Astrocyte (in vitro differentiated cells and primary cell): Measurements from ENCODE around the gene PKD1L1. TPM values are rescaled to one million over a fixed set of nuclear protein-coding genes. Genes with fewer than 3 reads are reported as not detected.

ENCODE experiments used
- DNase-seq: peaks from one replicate; pipeline ENCODE4 v3.0.0-alpha.2; 2010; ENCODE audit warnings: low read depth
- FAIRE-seq: peaks from 2 replicates; lab custom pipeline; 2011; peaks lifted over from hg19 to GRCh38; lab: Jason Lieb, UNC
- H2AFZ ChIP-seq: 2 replicates; pipeline ENCODE4 v1.6.0; 2012; ENCODE audit warnings: low read depth, low read length, inconsistent platforms
- H3K27ac ChIP-seq: 2 replicates; pipeline ENCODE4 v1.5.1; 2011; ENCODE audit warnings: low read depth, low read length, inconsistent platforms
- H3K27me3 ChIP-seq: 2 replicates; pipeline ENCODE4 v1.6.0; 2011; ENCODE audit warnings: low read length, inconsistent platforms; ENCODE audit not compliant: insufficient read depth
- H3K36me3 ChIP-seq: 2 replicates; pipeline ENCODE4 v1.5.1; 2011; ENCODE audit warnings: low read length, inconsistent platforms; ENCODE audit not compliant: insufficient read depth
- H3K4me1 ChIP-seq: 2 replicates; pipeline ENCODE4 v1.5.1; 2011; ENCODE audit warnings: low read length, inconsistent platforms; ENCODE audit not compliant: insufficient read depth
- H3K4me2 ChIP-seq: 2 replicates; pipeline ENCODE4 v1.6.0; 2012; ENCODE audit warnings: low read length, inconsistent platforms
- H3K4me3 ChIP-seq: 2 replicates; pipeline ENCODE4 v1.5.1; 2011; ENCODE audit warnings: low read depth, mild to moderate bottlenecking, low read length, inconsistent platforms; ENCODE audit not compliant: insufficient read depth
- H3K79me2 ChIP-seq: 2 replicates; pipeline ENCODE4 v1.6.0; 2012; ENCODE audit warnings: mild to moderate bottlenecking, low read length, inconsistent platforms; ENCODE audit not compliant: insufficient read depth
- H3K9ac ChIP-seq: 2 replicates; pipeline ENCODE4 v1.6.0; 2012; ENCODE audit warnings: mild to moderate bottlenecking, low read length, inconsistent platforms
- H3K9me3 ChIP-seq: 2 replicates; pipeline ENCODE4 v1.5.1; 2012; ENCODE audit warnings: low read depth, mild to moderate bottlenecking, low read length, inconsistent platforms; ENCODE audit not compliant: insufficient read depth
- H4K20me1 ChIP-seq: 2 replicates; pipeline ENCODE4 v1.6.0; 2012; ENCODE audit warnings: low read length, inconsistent platforms; ENCODE audit not compliant: insufficient read depth
- H3K27ac Mint-ChIP-seq: one replicate; pipeline ENCODE4 v1.8.0; 2021; ENCODE audit warnings: mild to moderate bottlenecking, mixed read lengths; ENCODE audit not compliant: unreplicated experiment
- H3K27me3 Mint-ChIP-seq: one replicate; pipeline ENCODE4 v1.8.0; 2021; ENCODE audit warnings: low read depth, mixed read lengths; ENCODE audit not compliant: unreplicated experiment
- H3K36me3 Mint-ChIP-seq: one replicate; pipeline ENCODE4 v1.8.0; 2021; ENCODE audit warnings: low read depth, mixed read lengths; ENCODE audit not compliant: unreplicated experiment
- H3K4me1 Mint-ChIP-seq: one replicate; pipeline ENCODE4 v1.8.0; 2021; ENCODE audit warnings: low read depth, mixed read lengths; ENCODE audit not compliant: unreplicated experiment
- H3K4me3 Mint-ChIP-seq: one replicate; pipeline ENCODE4 v1.8.0; 2021; ENCODE audit warnings: mild to moderate bottlenecking, moderate library complexity, mixed read lengths; ENCODE audit not compliant: unreplicated experiment
- H3K9me3 Mint-ChIP-seq: one replicate; pipeline ENCODE4 v1.8.0; 2021; ENCODE audit warnings: mild to moderate bottlenecking, mixed read lengths; ENCODE audit not compliant: unreplicated experiment
- EZH2 ChIP-seq: IDR thresholded peaks from 2 replicates; pipeline ENCODE4 v1.6.1; 2012; ENCODE audit warnings: mild to moderate bottlenecking, low read length, inconsistent platforms; ENCODE audit not compliant: insufficient read depth
- total RNA-seq: library from RNA; stranded (reverse); gene quantifications from 2 replicates; pipeline ENCODE4 v1.2.1, GENCODE V29; 2021
- TF ChIP-seq, protein P1 (sequence below): IDR thresholded peaks from 2 replicates; pipeline ENCODE4 v1.5.1; 2011; ENCODE audit warnings: low read depth, mild to moderate bottlenecking, inconsistent platforms, low read length, moderate library complexity; ENCODE audit not compliant: insufficient read depth

Gene PKD1L1
- total RNA-seq, 1 donor from 2014 or later: 0.39 TPM

- FAIRE-seq: no peak
- no peak overlapping the region for H3K4me3 ChIP-seq
These were observed 209.6 kb downstream of the PKD1L1 start for GRCh38 chr7:47738563-47739166.

GRCh38 chr7:47737601-47738000 is 210.7 kb downstream of the PKD1L1 start:
- no peak overlapping the region for H3K27ac ChIP-seq
- H4K20me1 ChIP-seq: no peaks in the 10 kb centered on the region
- Mint-ChIP-seq H3K4me3 (no peak overlapping the region), H3K9me3 (no peaks in the 10 kb centered on the region), H3K4me1 (peaks cover 11% of the 10 kb centered on the region), H3K27me3 (peaks cover 12% of the 10 kb centered on the region), H3K36me3 (no peaks in the 10 kb centered on the region), H3K27ac (no peak overlapping the region)
- H3K4me2 ChIP-seq: no peak overlapping the region
- no peaks in the 10 kb centered on the region for H3K4me1 ChIP-seq
- DNase-seq (no peak), FAIRE-seq (no peak)
- no peaks in the 10 kb centered on the region for H3K36me3 ChIP-seq
- no peak overlapping the region for H3K4me3 ChIP-seq
- H3K27me3 ChIP-seq: no peaks in the 10 kb centered on the region
- no peak overlapping the region for H3K9ac ChIP-seq
- H3K79me2 ChIP-seq: no peaks in the 10 kb centered on the region
- H2AFZ ChIP-seq: no peak overlapping the region
- TF ChIP-seq, protein P1, sequence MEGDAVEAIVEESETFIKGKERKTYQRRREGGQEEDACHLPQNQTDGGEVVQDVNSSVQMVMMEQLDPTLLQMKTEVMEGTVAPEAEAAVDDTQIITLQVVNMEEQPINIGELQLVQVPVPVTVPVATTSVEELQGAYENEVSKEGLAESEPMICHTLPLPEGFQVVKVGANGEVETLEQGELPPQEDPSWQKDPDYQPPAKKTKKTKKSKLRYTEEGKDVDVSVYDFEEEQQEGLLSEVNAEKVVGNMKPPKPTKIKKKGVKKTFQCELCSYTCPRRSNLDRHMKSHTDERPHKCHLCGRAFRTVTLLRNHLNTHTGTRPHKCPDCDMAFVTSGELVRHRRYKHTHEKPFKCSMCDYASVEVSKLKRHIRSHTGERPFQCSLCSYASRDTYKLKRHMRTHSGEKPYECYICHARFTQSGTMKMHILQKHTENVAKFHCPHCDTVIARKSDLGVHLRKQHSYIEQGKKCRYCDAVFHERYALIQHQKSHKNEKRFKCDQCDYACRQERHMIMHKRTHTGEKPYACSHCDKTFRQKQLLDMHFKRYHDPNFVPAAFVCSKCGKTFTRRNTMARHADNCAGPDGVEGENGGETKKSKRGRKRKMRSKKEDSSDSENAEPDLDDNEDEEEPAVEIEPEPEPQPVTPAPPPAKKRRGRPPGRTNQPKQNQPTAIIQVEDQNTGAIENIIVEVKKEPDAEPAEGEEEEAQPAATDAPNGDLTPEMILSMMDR: no peak
- TF ChIP-seq EZH2: no peak
- H3K9me3 ChIP-seq: no peaks in the 10 kb centered on the region

More at GRCh38 chr7:47738563-47739166, 209.6 kb downstream of the PKD1L1 start:
- no peaks in the 10 kb centered on the region for H3K79me2 ChIP-seq
- no peaks in the 10 kb centered on the region for H3K9me3 Mint-ChIP-seq
- no peaks in the 10 kb centered on the region for H3K9me3 ChIP-seq
- no peak overlapping the region for H3K9ac ChIP-seq
- TF ChIP-seq, protein P1: no peak
- no peak for TF ChIP-seq EZH2
- no peak overlapping the region for H2AFZ ChIP-seq
- H3K27me3 Mint-ChIP-seq: peaks cover 12% of the 10 kb centered on the region
- H3K4me1 ChIP-seq: no peaks in the 10 kb centered on the region
- no peaks in the 10 kb centered on the region for H3K36me3 Mint-ChIP-seq
- no peaks in the 10 kb centered on the region for H4K20me1 ChIP-seq
- H3K4me3 Mint-ChIP-seq: no peak overlapping the region
- peaks cover 11% of the 10 kb centered on the region for H3K4me1 Mint-ChIP-seq
- no peaks in the 10 kb centered on the region for H3K36me3 ChIP-seq
- no peak overlapping the region for H3K27ac ChIP-seq
- no peak overlapping the region for H3K27ac Mint-ChIP-seq
- no peak overlapping the region for H3K4me2 ChIP-seq
- no peak for DNase-seq
- no peaks in the 10 kb centered on the region for H3K27me3 ChIP-seq
